ENCODE data around the gene INPP4B. TPM values are rescaled to one million over a fixed set of nuclear protein-coding genes. Genes with fewer than 3 reads are reported as not detected.

The INPP4B gene
- total and polyA plus RNA-seq, 2 of the 4 experiments (the other 2 are of a cell fraction): 1.8 to 14.0 TPM

DNA sequence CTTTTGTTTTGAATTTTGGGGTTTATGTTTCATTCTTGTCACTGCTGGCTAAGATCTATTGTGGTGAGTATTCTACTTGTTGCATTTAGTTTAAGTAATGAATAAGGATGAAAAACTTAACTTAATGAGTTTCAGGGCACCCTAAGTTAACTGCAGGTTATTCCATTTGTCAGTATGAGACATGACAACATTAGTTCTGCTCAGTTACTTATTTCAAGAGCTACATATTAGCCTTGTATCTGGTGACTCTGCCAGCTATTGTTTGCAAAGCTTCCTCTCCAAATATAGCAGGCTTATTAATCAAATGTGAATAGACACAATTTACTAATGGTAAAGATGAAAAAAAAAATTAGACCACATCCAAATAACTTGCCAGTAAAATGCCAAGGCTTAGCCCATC is 642.6 kb downstream of the INPP4B start:
- BruUV-seq (replicated peaks): no TSS peak
- Histone ChIP-seq H3K36me3 (ENCODE audit: control insufficient read depth, insufficient read depth, low read length) (no peaks in the 10 kb centered on the region), H3K4me2 (ENCODE audit: low read depth, low read length) (no peak overlapping the region), H3K14ac (replicated peaks; ENCODE audit: low read depth, low read length) (no peak overlapping the region), H3K56ac (ENCODE audit: extremely low read depth, insufficient read depth, low read length) (no peak overlapping the region), H3K4me3 (ENCODE audit: insufficient read depth, low read depth, low read length) (no peak overlapping the region), H2BK120ac (ENCODE audit: low read depth, low read length) (no peak overlapping the region), H2AFZ (replicated peaks; ENCODE audit: low read length, poor library complexity) (no peak overlapping the region), H4K20me1 (ENCODE audit: insufficient read depth, low read length) (no peaks in the 10 kb centered on the region), H4K91ac (ENCODE audit: insufficient read depth, low read depth, low read length) (no peak overlapping the region), H3K79me1 (ENCODE audit: low read depth in 1 of 2, low read length in 2 of 2) (no peaks in the 10 kb centered on the region), H3K18ac (ENCODE audit: low read depth, low read length) (no peak overlapping the region), H3K9me1 (ENCODE audit: insufficient read depth, low read length) (no peaks in the 10 kb centered on the region), H2BK15ac (ENCODE audit: low read depth, low read length) (no peak overlapping the region), H2BK5ac (ENCODE audit: low read depth, low read length, poor library complexity, severe bottlenecking) (no peak overlapping the region), H3K23ac (ENCODE audit: low read depth, low read length) (no peak overlapping the region), H3K27ac (ENCODE audit: insufficient read depth, low read length) (no peak overlapping the region), H2BK20ac (ENCODE audit: low read depth, low read length) (no peak overlapping the region), H3K27me3 (ENCODE audit: control insufficient read depth, insufficient read depth, low read length) (no peaks in the 10 kb centered on the region), H3K4me1 (ENCODE audit: control insufficient read depth, insufficient read depth, low read length) (no peaks in the 10 kb centered on the region), H4K5ac (ENCODE audit: low read depth, low read length) (no peak overlapping the region), H4K8ac (ENCODE audit: low read depth in 2 of 2, low read length in 2 of 2) (no peak overlapping the region), H2AK5ac (ENCODE audit: low read depth, low read length) (no peak overlapping the region), H3K9me3 (ENCODE audit: control insufficient read depth, insufficient read depth, low read length) (no peaks in the 10 kb centered on the region), H2AK9ac (replicated peaks; ENCODE audit: low read depth, low read length, poor library complexity) (no peak overlapping the region), H3K9ac (ENCODE audit: low read depth, low read length) (no peak overlapping the region), H3K4ac (ENCODE audit: low read depth, low read length) (no peak overlapping the region)
- in situ Hi-C loops (cut with MboI; ENCODE audit: low sequenced_read_pairs): no loop called here
- ATAC-seq (ENCODE audit: low read depth) (no peak), DNase-seq (no peak)
- ChIA-PET POLR2A (ENCODE audit: unreplicated experiment) (interaction anchor here (0.6 kb wide), 1 partner anchor 1695 kb away, joined by 3 read pairs; no protein-coding TSS in a partner anchor), CTCF (interaction anchor here (1.0 kb wide), 1 partner anchor 26 kb away, joined by 4 read pairs; no protein-coding TSS in a partner anchor)
- dilution Hi-C loops (cut with HindIII; ENCODE audit: low sequenced_read_pairs, unreplicated experiment): no loop called here
- TF ChIP-seq CHD1 (IDR thresholded peaks at IDR 0.05; ENCODE audit: low read depth, low read length) (no peak), MXI1 (IDR thresholded peaks at IDR 0.05; ENCODE audit: borderline replicate concordance, low read depth, low read length) (no peak), RAD21 (IDR thresholded peaks at IDR 0.05; ENCODE audit: low read length) (no peak), POLR2A (IDR thresholded peaks at IDR 0.05; ENCODE audit: low read depth, low read length) (no peak)
- intact Hi-C loops (cut with micrococcal nuclease): no loop called here
